Activated T-cell treated with anti-CD3 and anti-CD28 coated beads for 1 hour (primary cell): ENCODE data around the gene RIOK3.

Source experiments
- DNase-seq: peaks from one replicate; pipeline ENCODE4 v3.0.0-alpha.2; 2020; ENCODE audit warnings: low read depth

RIOK3 gene

DNA sequence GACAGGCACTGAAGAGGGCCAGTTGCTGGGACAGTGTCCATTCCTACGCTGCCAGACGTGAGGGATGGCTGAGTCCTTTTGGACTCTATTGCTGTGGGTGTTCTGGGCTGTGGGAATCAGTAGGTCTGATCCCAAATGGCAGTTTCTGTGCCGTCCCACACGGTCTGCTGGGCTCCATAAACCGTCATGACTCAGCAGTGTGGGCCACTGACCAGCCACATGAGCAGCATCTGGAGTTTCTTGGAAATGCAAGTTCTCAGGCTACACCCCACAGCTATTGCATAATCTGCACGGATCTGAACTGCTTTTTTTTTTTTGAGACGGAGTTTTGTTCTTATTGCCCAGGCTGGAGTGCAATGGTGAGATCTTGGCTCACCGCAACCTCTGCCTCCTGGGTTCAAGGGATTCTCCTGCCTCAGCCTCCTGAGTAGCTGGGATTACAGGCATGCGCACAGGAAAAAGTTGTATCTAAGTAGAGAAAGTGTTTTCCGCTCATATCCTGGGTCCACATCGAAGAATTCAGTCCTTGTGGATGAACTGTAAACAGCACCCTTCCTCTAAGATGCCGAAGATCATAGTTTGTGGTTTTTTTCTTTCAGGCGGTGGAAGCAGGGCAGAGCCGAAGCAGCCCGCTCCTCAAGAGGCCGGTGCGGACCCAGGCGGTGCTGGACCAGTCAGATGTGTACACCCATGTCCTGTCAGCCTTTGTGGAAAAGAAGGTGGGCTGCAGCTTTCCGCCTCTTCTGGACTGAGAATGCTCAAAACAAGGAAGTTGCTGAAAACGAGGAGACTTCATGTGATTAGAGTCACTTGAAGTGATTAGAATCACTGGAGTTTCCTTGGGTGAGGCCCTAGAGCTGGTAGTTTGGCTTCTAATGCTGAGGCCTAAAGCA is 75.7 kb downstream of the RIOK3 start:
- no peak for DNase-seq

DNA sequence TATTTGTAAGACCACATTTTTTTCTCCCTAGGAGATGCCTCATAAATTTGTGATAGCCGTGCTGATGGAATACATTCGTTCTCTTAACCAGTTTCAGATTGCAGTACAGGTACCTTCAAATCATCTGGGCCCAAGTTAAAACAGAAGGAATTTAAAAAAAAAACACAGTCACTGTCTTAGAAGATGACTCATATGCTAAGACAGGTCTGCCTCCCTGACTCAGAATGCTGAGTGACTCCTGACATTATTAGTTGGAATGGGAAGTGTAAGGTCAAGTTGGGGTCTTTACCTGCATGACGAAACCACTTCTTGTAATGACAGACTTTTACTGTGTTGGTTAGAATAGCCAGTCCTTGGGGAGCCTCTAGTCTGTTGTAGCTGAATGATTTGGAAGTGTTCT is 76.5 kb downstream of the RIOK3 start:
- DNase-seq = no peak

DNA sequence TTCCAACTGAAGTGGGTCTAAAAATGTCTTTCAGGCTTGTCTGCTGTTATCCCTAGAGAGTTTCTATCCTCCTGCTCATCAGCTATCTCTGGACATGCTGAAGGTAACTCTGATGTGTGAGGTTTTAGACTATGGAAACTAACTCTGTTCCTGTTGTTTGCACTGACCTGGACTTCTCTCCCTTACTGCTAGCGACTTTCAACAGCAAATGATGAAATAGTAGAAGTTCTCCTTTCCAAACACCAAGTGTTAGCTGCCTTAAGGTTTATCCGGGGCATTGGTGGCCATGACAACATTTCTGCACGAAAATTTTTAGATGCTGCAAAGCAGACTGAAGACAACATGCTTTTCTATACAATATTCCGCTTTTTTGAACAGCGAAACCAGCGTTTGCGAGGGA is 77.1 kb downstream of the RIOK3 start:
- no peak for DNase-seq

DNA sequence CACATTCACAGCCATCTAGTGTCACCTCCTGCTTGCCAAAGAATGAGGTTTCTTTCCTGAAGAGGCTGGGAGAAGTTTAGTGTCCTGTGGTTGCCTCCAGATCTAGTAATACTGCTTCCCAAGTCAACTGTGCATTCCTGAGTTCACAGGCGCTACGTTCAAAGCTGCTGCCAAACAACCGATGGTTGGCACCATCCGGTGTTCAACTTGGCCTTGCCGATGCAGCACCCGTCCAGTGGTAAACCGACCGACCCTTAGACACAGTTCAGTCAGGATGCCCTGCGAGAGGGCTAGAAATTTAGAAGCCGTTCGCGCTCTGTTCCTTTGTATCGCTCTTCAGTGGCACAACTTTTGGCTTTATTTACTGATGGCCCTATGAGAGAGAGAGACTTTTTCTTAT is 78.8 kb downstream of the RIOK3 start:
- DNase-seq = no peak
